Panc1 (cell line): ENCODE results near the gene CBX8.

Experiments used
- POLR2AphosphoS5 ChIP-seq: IDR thresholded peaks from 2 replicates; pipeline ENCODE4 v1.6.1; 2012; ENCODE audit warnings: mild to moderate bottlenecking, low read depth, low read length, moderate library complexity
- SIN3A ChIP-seq: IDR thresholded peaks from 2 replicates; pipeline ENCODE4 v1.6.1; 2012; ENCODE audit warnings: low read depth, mild to moderate bottlenecking, low read length, moderate library complexity, borderline replicate concordance; ENCODE audit not compliant: insufficient read depth
- TCF7L2 ChIP-seq: IDR thresholded peaks from 2 replicates; pipeline ENCODE4 v1.6.1; 2011; ENCODE audit warnings: mild to moderate bottlenecking, low read depth, low read length, inconsistent platforms
- TF ChIP-seq, protein P1 (sequence below): fragments of 450-650 bp; IDR thresholded peaks from 2 replicates; pipeline ENCODE4 v1.5.1; 2017; ENCODE audit warnings: mild to moderate bottlenecking

DNA sequence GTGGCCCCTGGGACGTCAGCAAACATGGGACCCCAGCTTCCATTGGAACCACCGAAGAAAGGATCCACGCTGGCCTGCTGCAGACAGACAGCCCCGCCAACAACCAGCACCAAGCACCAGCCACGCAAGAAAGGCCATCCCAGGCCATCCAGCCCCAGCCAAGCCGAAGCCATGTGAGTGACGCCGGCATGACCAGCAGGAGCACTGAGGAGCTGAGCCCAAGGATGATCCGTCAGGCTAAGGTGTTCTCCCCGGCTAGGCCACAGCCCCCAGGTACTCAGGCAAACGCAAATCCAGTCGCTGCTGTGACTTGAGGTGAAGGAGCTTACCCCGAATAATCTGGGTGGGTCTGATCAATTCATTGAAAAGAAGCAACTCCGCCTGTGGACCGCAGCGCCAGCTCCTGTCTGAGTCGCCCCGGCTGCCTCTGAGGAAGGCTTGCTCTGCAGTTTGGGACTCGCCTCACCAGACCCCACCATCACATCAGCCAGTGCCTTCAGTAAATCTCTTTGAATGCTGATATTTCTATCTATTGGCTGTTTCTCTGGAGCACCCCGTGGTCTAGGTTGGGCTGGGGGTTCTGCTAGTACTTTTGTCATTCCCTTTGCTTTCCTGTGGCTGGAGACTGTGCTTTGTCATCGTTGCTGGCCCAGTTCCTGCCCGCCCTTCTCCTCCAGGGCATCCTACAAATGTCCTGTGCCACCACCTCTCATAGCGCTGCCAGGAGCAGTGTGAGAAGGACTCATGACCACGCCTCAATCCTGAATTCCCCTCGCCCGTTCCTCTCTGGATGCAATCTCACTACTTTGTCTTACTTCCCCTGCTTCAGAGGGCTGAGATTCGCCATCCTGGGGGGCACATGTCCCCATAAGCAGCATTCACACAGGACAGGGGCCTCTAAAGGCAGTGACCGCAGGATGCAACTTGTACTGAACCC, 27.0 kb downstream of the CBX8 start:
- TF ChIP-seq, protein P1, sequence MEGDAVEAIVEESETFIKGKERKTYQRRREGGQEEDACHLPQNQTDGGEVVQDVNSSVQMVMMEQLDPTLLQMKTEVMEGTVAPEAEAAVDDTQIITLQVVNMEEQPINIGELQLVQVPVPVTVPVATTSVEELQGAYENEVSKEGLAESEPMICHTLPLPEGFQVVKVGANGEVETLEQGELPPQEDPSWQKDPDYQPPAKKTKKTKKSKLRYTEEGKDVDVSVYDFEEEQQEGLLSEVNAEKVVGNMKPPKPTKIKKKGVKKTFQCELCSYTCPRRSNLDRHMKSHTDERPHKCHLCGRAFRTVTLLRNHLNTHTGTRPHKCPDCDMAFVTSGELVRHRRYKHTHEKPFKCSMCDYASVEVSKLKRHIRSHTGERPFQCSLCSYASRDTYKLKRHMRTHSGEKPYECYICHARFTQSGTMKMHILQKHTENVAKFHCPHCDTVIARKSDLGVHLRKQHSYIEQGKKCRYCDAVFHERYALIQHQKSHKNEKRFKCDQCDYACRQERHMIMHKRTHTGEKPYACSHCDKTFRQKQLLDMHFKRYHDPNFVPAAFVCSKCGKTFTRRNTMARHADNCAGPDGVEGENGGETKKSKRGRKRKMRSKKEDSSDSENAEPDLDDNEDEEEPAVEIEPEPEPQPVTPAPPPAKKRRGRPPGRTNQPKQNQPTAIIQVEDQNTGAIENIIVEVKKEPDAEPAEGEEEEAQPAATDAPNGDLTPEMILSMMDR = no peak
- TF ChIP-seq TCF7L2 = no peak
- no peak for TF ChIP-seq SIN3A
- TF ChIP-seq POLR2AphosphoS5 = no peak
